ENCODE data around the gene TMEM108. TPM values are rescaled to one million over a fixed set of nuclear protein-coding genes. Genes with fewer than 3 reads are reported as not detected.

The TMEM108 gene
- polyA plus RNA-seq, 10 donors = 12.1 to 28.9 (median 16.7) TPM

GRCh38 chr3:133317866-133318265 is 279.7 kb downstream of the TMEM108 start:
- DNase-seq = no peak

- DNase-seq = peak in 1 of 3 donors; percentile 14
Measured at GRCh38 chr3:133328373-133328772, 290.2 kb downstream of the TMEM108 start.

DNA sequence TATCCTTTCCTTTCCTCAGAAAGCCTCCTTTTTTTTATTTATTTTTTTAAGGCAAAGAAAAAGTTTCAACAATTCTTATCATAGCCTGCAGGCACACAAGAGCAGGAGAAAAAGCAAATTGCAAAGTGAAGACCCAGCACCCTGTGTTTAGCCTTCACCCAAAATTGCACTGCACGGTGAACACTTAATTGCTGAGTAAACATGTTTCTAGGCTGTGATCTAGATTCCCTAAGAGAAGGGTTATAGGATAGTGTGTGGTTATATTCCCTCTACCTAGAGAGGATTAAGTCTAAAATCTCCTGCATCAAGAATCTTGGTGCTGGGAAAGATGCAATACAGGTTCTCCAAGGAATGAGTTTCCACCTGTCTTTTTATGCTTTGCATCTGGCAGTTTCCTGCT is 291.4 kb downstream of the TMEM108 start:
- DNase-seq = no peak

- DNase-seq = peak; percentile 32 to 70 (median 57)
Measured at GRCh38 chr3:133330065-133330464, 291.9 kb downstream of the TMEM108 start.

GRCh38 chr3:133330522-133330921 is 292.3 kb downstream of the TMEM108 start:
- DNase-seq = peak; percentile 17 to 65 (median 40)

- no peak for DNase-seq
Measured at GRCh38 chr3:133354721-133355120, 316.5 kb downstream of the TMEM108 start.

DNA sequence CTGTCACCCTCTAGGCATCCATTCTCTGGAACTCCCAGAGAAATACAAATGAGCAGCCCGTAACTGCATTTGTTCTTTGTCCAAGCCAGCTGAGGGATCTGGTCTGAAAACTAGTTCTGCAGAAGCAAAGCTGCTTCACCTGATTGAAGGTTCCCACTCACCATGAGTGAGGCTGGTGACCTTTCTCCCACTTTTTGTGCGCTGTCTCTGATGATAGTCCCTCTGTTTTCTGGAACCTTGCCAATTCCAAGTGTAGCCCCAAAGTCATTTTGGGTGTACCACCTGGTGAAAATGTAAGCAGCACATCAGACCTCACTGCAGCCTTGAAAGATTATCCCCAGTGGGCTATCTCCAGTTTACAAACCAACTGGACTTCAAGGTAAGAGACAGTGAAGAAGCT is 322.3 kb downstream of the TMEM108 start:
- DNase-seq = no peak

DNA sequence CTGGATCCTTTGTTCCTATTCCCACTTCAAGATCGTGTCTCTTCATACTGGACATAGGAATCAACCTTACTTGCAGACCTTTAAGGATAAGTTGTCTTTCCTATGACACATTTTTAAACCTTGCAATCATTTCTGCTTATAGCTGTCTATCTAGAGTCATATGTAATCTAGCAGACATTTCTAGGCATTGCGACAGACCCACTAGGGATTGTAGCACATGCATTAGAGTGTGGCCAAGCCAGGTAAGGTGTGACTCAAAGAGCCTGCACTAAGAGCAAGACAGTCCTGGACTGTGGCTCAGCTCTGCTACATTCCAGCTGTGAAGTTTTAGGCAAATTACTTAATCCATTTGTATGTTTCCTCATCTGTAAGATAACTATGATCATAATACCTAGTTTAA is 322.8 kb downstream of the TMEM108 start:
- DNase-seq = no peak

- no peak for DNase-seq
Measured at GRCh38 chr3:133361435-133361834, 323.2 kb downstream of the TMEM108 start.

- no peak for DNase-seq
Measured at GRCh38 chr3:133362539-133362938, 324.3 kb downstream of the TMEM108 start.

GRCh38 chr3:133364704-133365103 is 326.5 kb downstream of the TMEM108 start:
- DNase-seq = no peak

DNA sequence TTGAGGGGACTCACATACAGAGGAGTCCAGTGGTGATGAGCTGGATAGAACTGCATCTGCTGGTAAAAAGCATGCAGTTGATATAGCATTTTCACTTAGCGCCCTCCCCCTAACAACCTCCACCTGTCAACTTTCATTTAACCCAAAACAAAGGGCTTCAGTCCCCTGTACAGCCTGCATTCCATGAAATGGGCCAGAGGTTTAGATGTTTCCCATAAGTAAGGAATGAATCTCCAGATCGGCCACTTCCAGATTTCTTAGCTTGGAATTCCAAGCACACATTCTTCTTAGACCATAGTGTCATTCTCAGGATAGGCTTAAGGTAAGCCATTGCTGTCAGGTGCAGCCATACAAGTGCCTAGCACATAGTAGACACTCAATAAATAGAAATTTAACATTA is 328.7 kb downstream of the TMEM108 start:
- no peak for DNase-seq

- DNase-seq = no peak
Measured at GRCh38 chr3:133367403-133367802, 329.2 kb downstream of the TMEM108 start.

DNA sequence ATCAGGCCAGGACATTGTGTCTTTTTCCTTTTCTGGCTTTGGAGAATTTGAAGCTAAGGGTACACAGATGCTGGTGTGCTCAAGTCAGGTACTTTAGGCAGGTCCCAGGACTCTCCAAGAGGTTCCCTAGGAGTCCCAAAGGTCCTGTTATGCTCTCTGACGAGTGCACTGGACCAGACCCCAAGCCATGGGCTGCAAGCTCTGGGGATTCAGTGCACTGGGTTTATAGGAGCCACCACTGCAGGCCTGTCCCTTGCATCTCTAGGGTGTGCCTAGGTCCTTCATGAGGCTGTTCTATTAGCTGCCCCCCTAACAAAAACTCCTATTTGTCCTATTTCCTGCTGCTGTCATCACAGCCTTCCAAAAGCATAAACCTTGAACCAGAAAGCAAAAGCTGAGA is 329.8 kb downstream of the TMEM108 start:
- DNase-seq = peak in 1 of 3 donors; percentile 21

- DNase-seq = peak in 1 of 3 donors; percentile 22
Measured at GRCh38 chr3:133368371-133369067, 330.3 kb downstream of the TMEM108 start.

DNA sequence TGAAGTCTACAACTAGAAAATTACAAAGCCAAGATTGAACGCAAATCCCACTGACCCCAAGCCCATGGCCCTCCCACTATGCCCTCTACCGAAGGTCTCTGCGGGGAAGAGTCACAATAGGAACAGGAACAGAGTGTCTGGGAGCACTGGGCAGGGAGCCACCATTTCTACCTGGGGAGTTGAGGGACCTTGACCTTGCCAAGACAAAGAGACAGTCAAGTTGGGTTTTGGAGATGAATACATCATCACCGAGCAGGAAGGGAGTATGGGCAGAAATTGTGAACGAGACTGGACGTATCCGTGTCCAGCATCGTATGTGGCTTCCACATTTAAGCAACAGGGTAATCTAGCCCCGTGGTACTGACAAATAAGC is 330.9 kb downstream of the TMEM108 start:
- no peak for DNase-seq

GRCh38 chr3:133371181-133371580 is 333.0 kb downstream of the TMEM108 start:
- DNase-seq = no peak

GRCh38 chr3:133371676-133372075 is 333.5 kb downstream of the TMEM108 start:
- DNase-seq = no peak

DNA sequence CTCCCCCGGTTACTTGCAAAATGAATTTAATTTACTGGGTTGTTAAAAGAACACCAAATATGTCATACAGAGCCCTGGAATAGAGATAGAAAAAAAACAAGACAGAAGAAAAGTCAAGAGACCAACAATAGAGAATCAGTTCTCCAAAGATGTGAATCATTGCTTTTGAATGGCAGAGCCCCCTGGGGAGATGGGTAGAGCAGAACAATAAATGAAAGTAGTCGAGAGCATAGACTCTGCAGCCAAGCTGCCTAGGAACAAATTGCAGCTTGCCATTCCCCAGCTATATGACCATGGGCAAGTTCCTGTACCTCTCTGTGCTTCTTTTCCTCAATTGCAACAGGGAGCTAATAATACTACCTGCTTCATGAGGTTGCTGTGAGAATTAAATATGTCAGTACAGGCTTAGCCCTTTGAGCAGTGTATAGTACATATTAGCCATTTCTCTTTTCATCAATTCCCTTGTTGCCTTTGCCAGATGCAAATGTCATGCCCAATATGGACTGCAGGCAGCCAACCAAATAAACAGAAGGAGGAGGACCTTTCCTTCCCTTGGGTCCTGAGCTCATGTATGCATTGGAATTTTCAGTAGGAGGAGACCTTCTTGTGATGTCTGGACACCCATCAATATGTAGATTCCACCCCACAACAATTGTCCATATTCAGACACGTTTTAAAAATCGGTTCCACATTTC is 336.7 kb downstream of the TMEM108 start:
- no peak for DNase-seq

GRCh38 chr3:133375403-133375745 is 337.2 kb downstream of the TMEM108 start:
- DNase-seq = no peak

GRCh38 chr3:133376810-133377209 is 338.6 kb downstream of the TMEM108 start:
- DNase-seq = no peak

- peak; percentile 22 to 66 (median 33) for DNase-seq
Measured at GRCh38 chr3:133377396-133377795, 339.2 kb downstream of the TMEM108 start.

- no peak for DNase-seq
Measured at GRCh38 chr3:133379926-133380325, 341.7 kb downstream of the TMEM108 start.

Measured in muscle of back (tissue), 11 donors.